H9 (cell line): Measurements from ENCODE around the gene WDR55. TPM values are rescaled to one million over a fixed set of nuclear protein-coding genes. Genes with fewer than 3 reads are reported as not detected.

Experiments used
- DNase-seq: peaks from one replicate; pipeline ENCODE4 v3.0.0-alpha.2; 2017
- H2AFZ ChIP-seq: one replicate; pipeline ENCODE4 v1.6.1; 2013; ENCODE audit warnings: mild to moderate bottlenecking, low read length, control low read depth, moderate library complexity
- H2AK5ac ChIP-seq: 2 replicates; pipeline ENCODE4 v1.6.1; 2013; ENCODE audit warnings: low read length, control low read depth, mixed read lengths; ENCODE audit not compliant: insufficient read length
- H2BK120ac ChIP-seq: one replicate; pipeline ENCODE4 v1.6.1; 2013; ENCODE audit warnings: low read depth, mild to moderate bottlenecking, low read length, control low read depth, inconsistent platforms; ENCODE audit not compliant: poor library complexity, severe bottlenecking
- H2BK12ac ChIP-seq: 2 replicates; pipeline ENCODE4 v1.6.1; 2013; ENCODE audit warnings: low read length, control low read depth, mixed read lengths, low read depth; ENCODE audit not compliant: insufficient read length
- H2BK15ac ChIP-seq: 2 replicates; pipeline ENCODE4 v1.6.1; 2013; ENCODE audit warnings: low read depth, low read length, control low read depth
- H2BK20ac ChIP-seq: one replicate; pipeline ENCODE4 v1.6.1; 2013; ENCODE audit warnings: low read depth, mild to moderate bottlenecking, low read length, control low read depth, inconsistent platforms; ENCODE audit not compliant: poor library complexity, severe bottlenecking
- H2BK5ac ChIP-seq: 2 replicates; pipeline ENCODE4 v1.6.1; 2013; ENCODE audit warnings: low read length, control low read depth, mixed read lengths; ENCODE audit not compliant: insufficient read length
- H3K14ac ChIP-seq: 2 replicates; pipeline ENCODE4 v1.6.1; 2013; ENCODE audit warnings: low read length, control low read depth; ENCODE audit not compliant: insufficient read depth
- H3K18ac ChIP-seq: 2 replicates; pipeline ENCODE4 v1.6.1; 2013; ENCODE audit warnings: low read depth, mild to moderate bottlenecking, mixed read lengths, low read length, control low read depth; ENCODE audit not compliant: insufficient read length
- H3K23ac ChIP-seq: 2 replicates; pipeline ENCODE4 v1.6.1; 2013; ENCODE audit warnings: low read length, control low read depth, mixed read lengths, low read depth; ENCODE audit not compliant: insufficient read length
- H3K23me2 ChIP-seq: 2 replicates; pipeline ENCODE4 v1.6.1; 2013; ENCODE audit warnings: low read depth, mild to moderate bottlenecking, mixed read lengths, low read length, control low read depth; ENCODE audit not compliant: insufficient read length, poor library complexity, severe bottlenecking
- H3K27ac ChIP-seq: 2 replicates; pipeline ENCODE4 v1.5.1; 2013; ENCODE audit warnings: low read length, control low read depth, mixed read lengths, low read depth; ENCODE audit not compliant: insufficient read length
- H3K27me3 ChIP-seq: 2 replicates; pipeline ENCODE4 v1.6.1; 2013; ENCODE audit warnings: low read length, control low read depth, inconsistent platforms; ENCODE audit not compliant: insufficient read depth
- H3K4ac ChIP-seq: 2 replicates; pipeline ENCODE4 v1.6.1; 2013; ENCODE audit warnings: low read depth, mild to moderate bottlenecking, control low read depth, inconsistent platforms, low read length, moderate library complexity
- H3K4me1 ChIP-seq: 2 replicates; pipeline ENCODE4 v1.6.1; 2013; ENCODE audit warnings: low read length, control low read depth, inconsistent platforms; ENCODE audit not compliant: insufficient read depth
- H3K4me2 ChIP-seq: 2 replicates; pipeline ENCODE4 v1.6.1; 2013; ENCODE audit warnings: low read length, control low read depth, mixed read lengths; ENCODE audit not compliant: insufficient read length, insufficient read depth
- H3K56ac ChIP-seq: 2 replicates; pipeline ENCODE4 v1.6.1; 2013; ENCODE audit warnings: low read depth, mild to moderate bottlenecking, mixed read lengths, low read length, control low read depth; ENCODE audit not compliant: insufficient read length
- H3K79me1 ChIP-seq: 2 replicates; pipeline ENCODE4 v1.6.1; 2013; ENCODE audit warnings: low read depth, mild to moderate bottlenecking, moderate library complexity, low read length, control low read depth, inconsistent platforms; ENCODE audit not compliant: insufficient read depth, poor library complexity, severe bottlenecking
- H3K79me2 ChIP-seq: 2 replicates; pipeline ENCODE4 v1.6.1; 2013; ENCODE audit warnings: low read length, control low read depth, inconsistent platforms; ENCODE audit not compliant: insufficient read depth
- H3K9ac ChIP-seq: 2 replicates; pipeline ENCODE4 v1.6.1; 2013; ENCODE audit warnings: low read length, control low read depth, mixed read lengths; ENCODE audit not compliant: insufficient read length; ENCODE audit errors: extremely low read depth
- H3K9me3 ChIP-seq: one replicate; pipeline ENCODE4 v1.6.1; 2013; ENCODE audit warnings: low read depth, low read length, inconsistent platforms; ENCODE audit not compliant: control insufficient read depth
- H3T11ph ChIP-seq: one replicate; pipeline ENCODE4 v1.6.1; 2013; ENCODE audit warnings: mild to moderate bottlenecking, low read length, control low read depth, inconsistent platforms
- H4K20me1 ChIP-seq: one replicate; pipeline ENCODE4 v1.6.1; 2013; ENCODE audit not compliant: control insufficient read depth, insufficient read length, insufficient read depth
- H4K5ac ChIP-seq: 2 replicates; pipeline ENCODE4 v1.6.1; 2013; ENCODE audit warnings: low read depth, mild to moderate bottlenecking, mixed read lengths, low read length, control low read depth; ENCODE audit not compliant: insufficient read length
- H4K8ac ChIP-seq: replicated peaks from 2 replicates; pipeline ENCODE4 v1.6.1; 2013; ENCODE audit warnings: low read length, control low read depth, mixed read lengths, low read depth; ENCODE audit not compliant: insufficient read length
- H4K91ac ChIP-seq: 2 replicates; pipeline ENCODE4 v1.6.1; 2013; ENCODE audit warnings: low read depth, mild to moderate bottlenecking, moderate library complexity, mixed read lengths, low read length, control low read depth; ENCODE audit not compliant: insufficient read length
- H3K27ac Mint-ChIP-seq, 3 experiments: 2 replicates in 2 of 3; 3 replicates in 1 of 3; pipeline ENCODE4 v1.8.0; 2020 to 2021; ENCODE audit warnings: mixed read lengths in 3 of 3, mild to moderate bottlenecking in 1 of 3, moderate library complexity in 1 of 3
- H3K27me3 Mint-ChIP-seq: 2 replicates; pipeline ENCODE4 v1.8.0; 2021; ENCODE audit warnings: low read depth, mild to moderate bottlenecking, moderate library complexity, mixed read lengths
- H3K36me3 Mint-ChIP-seq, 3 experiments: 2 replicates in 2 of 3; 3 replicates in 1 of 3; pipeline ENCODE4 v1.8.0; 2020 to 2021; ENCODE audit warnings: low read depth in 3 of 3, mixed read lengths in 3 of 3; ENCODE audit not compliant: insufficient read depth in 1 of 3
- H3K4me1 Mint-ChIP-seq, 2 experiments: 2 replicates each; pipeline ENCODE4 v1.8.0; 2020; ENCODE audit warnings: mixed read lengths in 2 of 2
- H3K4me3 Mint-ChIP-seq, 2 experiments: 2 replicates in 1 of 2; 3 replicates in 1 of 2; pipeline ENCODE4 v1.8.0; 2020 to 2021; ENCODE audit warnings: mild to moderate bottlenecking in 2 of 2, mixed read lengths in 2 of 2, moderate library complexity in 1 of 2
- H3K9me3 Mint-ChIP-seq, 2 experiments: 2 replicates in 1 of 2; 3 replicates in 1 of 2; pipeline ENCODE4 v1.8.0; 2020; ENCODE audit warnings: mild to moderate bottlenecking in 2 of 2, mixed read lengths in 2 of 2, moderate library complexity in 1 of 2
- CTCF ChIP-seq: fragments of 200-600 bp; sonication (generic); conservative IDR thresholded peaks from 3 replicates; pipeline ENCODE4 v1.8.0; 2021; ENCODE audit warnings: antibody characterized with exemption, mild to moderate bottlenecking
- WGBS: extraction: QIAGEN DNeasy Blood & Tissue Kit; methylation state at CpG from one replicate; pipeline ENCODE4 v1.1.7; 2013; ENCODE audit warnings: missing lambda C conversion rate, low lambda C conversion rate, mixed read lengths; ENCODE audit not compliant: insufficient read length; ENCODE audit errors: extremely low coverage; 5-methylcytosine and 5-hydroxymethylcytosine counted together
- total RNA-seq: library from RNA; stranded (reverse); gene quantifications from 2 replicates; pipeline ENCODE4 v1.2.1, GENCODE V29; 2021

Gene WDR55
- total RNA-seq, 1 experiment from 2014 or later = 24.7 TPM

- H3K4me3 Mint-ChIP-seq = peak within 1 kb of the TSS in 1 of 2 experiments; percentile 31; a peak in 1 of 5 replicates
- Histone ChIP-seq H2AK5ac (no peak within 1 kb of the TSS), H3K79me1 (no peaks in the 10 kb centered on the region), H2BK5ac (no peak within 1 kb of the TSS), H3K14ac (no peak within 1 kb of the TSS), H3K9me3 (no peaks in the 10 kb centered on the region), H3K4me1 (no peaks in the 10 kb centered on the region), H3K23me2 (no peaks in the 10 kb centered on the region), H3K79me2 (no peaks in the 10 kb centered on the region), H2BK20ac (no peak within 1 kb of the TSS), H4K20me1 (no peaks in the 10 kb centered on the region), H3K27ac (no peak within 1 kb of the TSS), H3K4ac (no peak within 1 kb of the TSS), H3K18ac (no peak within 1 kb of the TSS), H4K8ac (no peak within 1 kb of the TSS), H4K91ac (no peak within 1 kb of the TSS), H3T11ph (no peak within 1 kb of the TSS), H3K56ac (no peak within 1 kb of the TSS), H2BK15ac (no peak within 1 kb of the TSS), H3K9ac (no peak within 1 kb of the TSS), H2BK12ac (no peak within 1 kb of the TSS), H2AFZ (no peak within 1 kb of the TSS), H2BK120ac (no peak within 1 kb of the TSS), H3K27me3 (no peaks in the 10 kb centered on the region), H4K5ac (no peak within 1 kb of the TSS), H3K4me2 (no peak within 1 kb of the TSS), H3K23ac (no peak within 1 kb of the TSS)
- H3K27me3 Mint-ChIP-seq = no peaks in the 10 kb centered on the region
- peak within 1 kb of the TSS in 2 of 3 experiments; percentile 49 to 92; a peak in 4 of 7 replicates for H3K27ac Mint-ChIP-seq
- WGBS = no CpG with 5 or more reads among the region's 45 CpGs
- no peaks in the 10 kb centered on the region for H3K9me3 Mint-ChIP-seq
- DNase-seq = peak; percentile 46
- no peak for TF ChIP-seq CTCF
- peaks cover 0 to 6% of the 10 kb centered on the region in 2 experiments; a peak in 1 of 4 replicates for H3K4me1 Mint-ChIP-seq
- H3K36me3 Mint-ChIP-seq = peaks cover 22 to 81% (median 48%) of the 10 kb centered on the region in 3 experiments
Observed at GRCh38 chr5:140673187-140673976, 8.7 kb downstream of the WDR55 start, which contains the start of gene DND1. Gene DND1 (minus strand): TSS chr5:140673576. CDS start chr5:140673542, 34 bp downstream.
